HG02798 (cell line): ENCODE results near the gene GALNT2.

Experiments used
- ATAC-seq: cut with Tn5 transposase; IDR thresholded peaks from one replicate; pipeline ENCODE4 v1.9.1; 2021; ENCODE audit warnings: mild to moderate bottlenecking; ENCODE audit not compliant: unreplicated experiment, poor library complexity

Gene GALNT2

DNA sequence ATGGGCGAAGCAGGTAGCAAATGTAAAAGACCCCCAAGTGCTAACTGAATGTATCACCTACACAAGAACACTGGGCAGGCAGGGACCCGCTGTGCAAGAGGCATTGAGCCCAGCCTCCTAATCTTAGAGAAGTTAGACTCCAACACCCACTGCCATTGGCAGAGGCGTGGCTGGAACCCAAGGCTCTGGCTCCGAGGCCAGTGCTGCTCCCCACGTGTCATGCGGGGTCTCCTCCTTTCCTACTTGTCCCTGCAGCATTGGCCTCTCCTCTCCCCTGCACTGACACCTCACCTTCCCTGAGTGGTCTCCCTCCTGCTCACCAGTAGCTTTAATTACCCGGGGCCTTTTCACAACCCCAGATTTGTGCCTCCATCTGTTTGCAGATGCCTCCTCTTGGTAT, 107.0 kb downstream of the GALNT2 start:
- no peak for ATAC-seq

- no peak for ATAC-seq
Observed at GRCh38 chr1:230174471-230175162, 107.6 kb downstream of the GALNT2 start.

GRCh38 chr1:230175163-230175747, 108.2 kb downstream of the GALNT2 start:
- ATAC-seq: no peak

DNA sequence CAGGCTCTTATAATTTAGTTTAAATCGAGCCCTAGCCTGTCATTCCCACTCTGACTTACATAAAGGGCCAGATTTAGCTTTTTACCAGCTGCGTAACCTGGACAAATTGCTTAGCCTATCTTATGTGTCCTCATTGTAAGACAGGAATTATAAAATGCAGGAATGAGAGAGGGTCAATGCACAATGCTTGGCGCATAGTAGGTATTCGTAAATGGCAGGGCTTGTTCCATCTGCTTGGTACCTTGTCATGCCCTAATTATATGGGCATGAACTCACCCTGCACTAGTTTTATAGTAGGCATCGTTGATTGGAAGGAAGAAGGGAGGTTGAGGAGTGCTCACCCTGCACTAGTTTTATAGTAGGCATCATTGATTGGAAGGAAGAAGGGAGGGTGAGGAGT, 108.8 kb downstream of the GALNT2 start:
- ATAC-seq: no peak

- ATAC-seq: no peak
Observed at GRCh38 chr1:230176326-230176725, 109.3 kb downstream of the GALNT2 start.

- ATAC-seq: no peak
Observed at GRCh38 chr1:230176871-230177411, 109.9 kb downstream of the GALNT2 start.

- no peak for ATAC-seq
Observed at GRCh38 chr1:230179249-230179648, 112.2 kb downstream of the GALNT2 start.

DNA sequence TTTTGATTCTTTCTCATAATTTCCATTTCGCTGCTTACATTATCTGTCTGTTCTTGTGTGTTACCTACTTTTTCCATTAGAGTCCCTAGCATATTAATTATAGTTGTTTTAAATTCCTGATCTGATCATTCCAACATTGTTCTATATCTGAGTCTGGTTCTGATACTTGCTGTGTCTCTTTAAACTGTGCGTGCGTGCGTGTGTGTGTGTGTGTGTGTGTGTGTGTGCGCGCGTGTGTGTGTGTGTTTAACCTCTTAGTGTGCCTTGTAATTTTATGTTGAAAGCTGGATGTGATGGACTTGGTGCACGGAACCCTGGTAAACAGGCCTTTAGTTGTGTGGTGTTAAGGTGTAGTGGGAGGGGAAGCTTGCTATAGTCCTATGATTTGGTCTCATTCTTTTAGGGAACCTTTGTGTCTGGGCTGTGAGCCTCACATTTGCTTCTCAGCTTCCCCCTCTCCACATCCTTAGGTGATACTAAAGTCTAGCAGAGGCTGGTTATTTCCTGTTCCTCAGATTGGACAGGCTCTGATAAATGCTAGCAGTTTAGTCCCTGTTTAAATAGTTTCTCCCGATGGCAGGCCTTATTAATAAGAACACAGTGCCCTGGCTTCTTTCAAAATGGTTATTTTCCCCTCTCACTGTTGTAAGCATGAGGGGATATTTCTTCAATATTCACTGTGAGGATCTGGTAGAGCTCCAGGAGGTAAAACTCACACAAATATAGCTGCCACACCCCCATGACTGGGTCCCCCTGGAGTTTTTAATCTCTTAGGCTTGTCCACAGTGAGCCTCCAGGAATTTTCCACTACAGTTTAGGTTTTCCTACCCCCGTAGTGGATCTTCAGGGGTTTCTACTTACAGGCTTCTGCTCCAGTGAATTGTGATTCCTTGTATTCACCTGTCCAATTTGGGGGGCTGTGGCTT, 118.3 kb downstream of the GALNT2 start:
- no peak for ATAC-seq

GRCh38 chr1:230186003-230186863, 119.2 kb downstream of the GALNT2 start:
- ATAC-seq: no peak

DNA sequence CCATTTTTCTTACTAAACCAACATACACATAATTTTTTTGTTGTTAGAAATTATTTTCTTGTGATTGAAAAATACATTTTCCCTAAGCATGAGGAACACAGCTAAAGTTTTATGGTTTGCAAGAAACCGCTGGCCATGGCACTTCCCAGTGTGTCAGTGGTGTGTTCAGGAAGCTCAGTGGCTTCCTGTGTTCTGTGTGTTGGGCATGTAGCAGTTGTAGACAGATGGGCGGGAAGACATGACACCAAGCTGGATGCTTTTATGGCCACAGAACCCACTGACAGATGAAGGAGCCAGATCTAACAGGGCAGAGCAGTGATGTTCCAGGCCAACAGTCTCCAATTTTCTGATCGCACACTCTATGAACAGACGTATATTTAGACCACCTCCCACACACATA, 119.8 kb downstream of the GALNT2 start:
- no peak for ATAC-seq

GRCh38 chr1:230187290-230187689, 120.3 kb downstream of the GALNT2 start:
- no peak for ATAC-seq

- ATAC-seq: no peak
Observed at GRCh38 chr1:230188826-230189225, 121.8 kb downstream of the GALNT2 start.

DNA sequence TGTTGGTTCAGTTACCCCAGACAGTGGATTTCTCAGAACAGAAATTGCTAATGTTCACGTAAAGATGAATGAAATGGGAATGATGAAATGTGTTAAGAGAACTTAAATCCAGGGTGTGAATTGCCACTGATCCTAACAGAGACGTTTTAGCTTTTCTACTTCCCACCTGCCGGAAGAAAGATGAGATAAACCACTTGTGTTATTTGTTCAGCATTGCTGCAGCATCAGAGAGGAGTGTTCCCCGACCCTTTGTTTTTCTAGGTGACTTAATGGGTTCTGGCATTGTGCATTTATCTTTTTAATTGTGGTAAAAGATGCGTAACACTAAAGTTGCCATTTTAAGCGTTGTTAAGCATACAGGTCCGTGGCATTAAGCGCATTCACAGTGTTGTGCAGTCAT, 122.3 kb downstream of the GALNT2 start:
- no peak for ATAC-seq

DNA sequence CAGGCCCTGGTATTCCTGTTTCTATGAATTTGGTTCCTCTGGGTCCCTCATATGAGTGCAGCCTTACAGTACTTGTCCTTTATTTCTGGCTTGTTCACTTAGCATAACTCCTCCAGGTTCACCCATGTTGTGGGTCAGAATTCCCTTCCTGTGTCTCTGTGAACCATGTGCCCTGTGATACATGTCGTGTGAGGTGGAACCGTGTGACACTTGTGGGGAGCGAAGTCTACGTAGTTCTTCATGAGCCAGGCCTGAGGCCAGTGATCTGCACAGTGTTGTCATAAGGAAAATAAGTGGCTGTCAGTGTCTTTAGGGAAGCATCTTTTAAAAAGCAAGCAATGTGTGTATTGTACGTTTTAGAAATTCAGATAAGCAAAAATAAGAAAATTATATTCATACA, 122.8 kb downstream of the GALNT2 start:
- ATAC-seq: no peak

DNA sequence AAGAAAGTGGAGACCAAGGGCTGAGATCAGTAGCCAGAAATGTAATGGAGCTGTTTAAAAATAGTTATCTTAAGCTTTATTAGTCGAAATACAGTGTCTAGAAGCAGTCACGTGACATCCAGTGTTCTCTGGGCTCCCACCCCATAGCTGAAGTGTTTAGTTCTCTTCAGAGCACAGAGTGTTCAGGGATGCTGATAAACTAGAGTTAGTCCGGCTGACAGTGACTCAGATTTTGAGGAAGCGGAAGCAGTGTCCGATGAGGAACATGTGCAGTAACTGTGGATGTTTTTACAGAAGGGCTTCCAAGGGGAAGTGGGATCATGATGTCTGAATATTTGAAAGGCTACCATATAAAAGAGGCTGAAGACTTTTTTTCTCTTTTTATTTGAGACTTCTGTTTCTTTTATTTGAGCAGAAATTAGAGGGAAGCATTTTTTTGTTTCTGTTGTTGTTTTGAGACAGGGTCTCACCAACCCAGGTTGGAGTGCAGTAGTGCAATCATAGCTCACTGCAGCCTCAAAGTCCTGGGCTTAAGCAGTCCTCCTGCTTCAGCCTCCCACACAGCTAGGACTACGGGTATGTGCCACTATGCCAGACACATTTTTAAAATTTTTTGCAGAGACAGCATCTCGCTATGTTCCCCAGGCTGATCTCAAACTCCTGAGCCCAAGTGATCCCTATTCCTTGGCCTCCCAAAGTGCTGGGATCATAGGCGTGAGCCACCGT, 124.2 kb downstream of the GALNT2 start:
- no peak for ATAC-seq

DNA sequence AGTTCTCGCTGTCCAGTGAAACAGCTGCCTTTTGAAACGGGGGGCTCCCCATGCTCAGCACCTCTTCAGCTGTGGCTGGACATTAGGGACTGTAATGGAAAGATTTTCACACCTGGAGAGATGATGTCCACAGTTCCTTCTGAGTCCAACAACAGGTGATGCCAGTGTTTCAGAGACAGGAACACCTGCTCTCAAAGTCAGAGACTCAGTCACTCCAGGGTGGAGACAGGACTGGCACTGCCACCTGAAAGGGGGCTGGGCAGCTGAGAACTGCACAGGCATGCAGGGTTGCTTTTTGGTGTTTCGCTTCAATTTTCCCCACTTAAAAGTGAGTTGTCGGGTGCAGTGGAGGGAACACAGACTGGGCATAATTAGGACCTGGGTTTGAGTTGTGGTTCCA, 124.8 kb downstream of the GALNT2 start:
- no peak for ATAC-seq

DNA sequence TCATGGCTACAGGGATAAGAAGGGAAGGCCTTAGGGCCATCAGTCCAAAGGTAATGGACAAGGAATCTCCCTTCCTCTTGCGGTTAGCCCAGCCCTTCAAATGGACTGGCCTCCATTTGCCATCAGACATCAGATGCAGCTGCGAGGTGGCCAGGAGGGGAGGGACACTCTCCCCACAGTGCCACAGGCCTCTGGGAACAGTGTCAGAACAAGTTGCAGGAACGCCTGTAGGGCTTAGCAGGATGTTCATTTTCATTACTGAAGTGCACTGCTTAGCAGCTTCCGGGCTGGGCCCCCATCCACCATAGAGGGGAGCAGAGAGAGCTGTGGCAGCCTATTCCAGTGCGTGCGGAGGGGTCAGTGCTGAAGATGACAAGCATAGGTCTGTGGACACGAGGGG, 127.5 kb downstream of the GALNT2 start:
- ATAC-seq: no peak

DNA sequence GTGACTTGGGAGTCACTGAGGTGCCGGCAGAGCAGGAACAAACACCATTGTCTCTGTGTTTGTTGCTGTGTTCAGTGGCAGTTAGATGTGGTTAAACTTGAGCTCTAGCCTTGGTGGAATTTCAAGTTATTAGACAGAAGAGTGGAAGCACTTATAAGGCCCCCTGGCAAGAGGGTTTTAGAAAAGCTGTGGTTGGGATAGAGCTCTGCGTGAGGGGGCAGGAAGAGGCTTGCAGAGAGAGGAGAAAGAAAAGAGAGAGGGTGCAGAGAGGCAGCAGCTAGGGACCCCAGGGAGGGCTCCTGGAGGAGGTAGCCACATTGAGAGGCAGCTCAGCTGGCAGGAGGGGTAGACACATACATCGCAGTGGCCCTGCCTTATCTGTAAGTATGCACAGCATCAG, 128.2 kb downstream of the GALNT2 start:
- no peak for ATAC-seq

- no peak for ATAC-seq
Observed at GRCh38 chr1:230196077-230196476, 129.0 kb downstream of the GALNT2 start.
